HepG2 (cell line): ENCODE measurements around the gene DAPL1.

Source experiments
- CTCF ChIP-seq: sonication (generic); formaldehyde crosslinking; IDR thresholded peaks from 2 replicates; pipeline ENCODE4 v1.5.0; 2020; ENCODE audit warnings: mild to moderate bottlenecking, missing genetic modification reagents, moderate library complexity
- FOXJ3 ChIP-seq: sonication (generic); formaldehyde crosslinking; IDR thresholded peaks from 2 replicates; pipeline ENCODE4 v1.4.0; 2020; ENCODE audit warnings: missing genetic modification reagents, mild to moderate bottlenecking, borderline replicate concordance
- PLSCR1 ChIP-seq: sonication (generic); formaldehyde crosslinking; IDR thresholded peaks from 2 replicates; pipeline ENCODE4 v1.5.0; 2020; ENCODE audit warnings: missing genetic modification reagents, mild to moderate bottlenecking, borderline replicate concordance
- POLR2AphosphoS5 ChIP-seq: IDR thresholded peaks from 2 replicates; pipeline ENCODE4 v1.6.1; 2012; ENCODE audit warnings: low read depth, low read length

- no peak for TF ChIP-seq POLR2AphosphoS5
- no peak for TF ChIP-seq PLSCR1 (CRISPR knock-in tag)
- no peak for TF ChIP-seq CTCF (CRISPR knock-in tag)
- TF ChIP-seq FOXJ3 (CRISPR knock-in tag) = no peak
Measured at GRCh38 chr2:158825021-158825420, 29.9 kb downstream of the DAPL1 start.
